Posterior vena cava (tissue), 2 donors: Measurements from ENCODE around the gene EGFR. TPM values are rescaled to one million over a fixed set of nuclear protein-coding genes. Genes with fewer than 3 reads are reported as not detected.

Experiments used
- DNase-seq: peaks from one replicate; pipeline ENCODE4 v3.0.0-alpha.2; 2020; ENCODE audit warnings: low spot score
- intact Hi-C, 2 donors: fragments of 100-400 bp; cut with DNase I; formaldehyde crosslinking; loops; one replicate each; pipeline versions ENCODE4 v1.14.1 to v1.14.2; 2022 to 2023
- total RNA-seq, 2 donors: library from RNA; stranded (reverse); fragmentation: NEBNext Ultra II Directional; extraction: Animal tissue kit (Norgen Biotek cat#: 25700); gene quantifications; one replicate each; pipeline ENCODE4 v1.2.1, GENCODE V29; 2021
- donor health status: DM: yes; HTN: yes; CAD: no.
- donor health status: DM: yes; HTN: yes; CAD: no.

EGFR gene
- total RNA-seq, 2 donors from 2014 or later: 80.8 to 87.2 TPM

GRCh38 chr7:55072251-55072650 is 53.4 kb downstream of the EGFR start:
- intact Hi-C loops: loop anchor here in 1 of 2 donors (5.0 kb wide), 1 partner anchor 50 kb away; no protein-coding TSS in a partner anchor

GRCh38 chr7:55073051-55073511 is 54.3 kb downstream of the EGFR start:
- intact Hi-C loops: loop anchor here in 1 of 2 donors (5.0 kb wide), 1 partner anchor 51 kb away; no protein-coding TSS in a partner anchor

More at GRCh38 chr7:55072251-55072650, 53.4 kb downstream of the EGFR start:
- DNase-seq: no peak

GRCh38 chr7:55073976-55074528 is 55.2 kb downstream of the EGFR start:
- no peak for DNase-seq
- intact Hi-C loops: loop anchor here in 1 of 2 donors (5.0 kb wide), 1 partner anchor 52 kb away; no protein-coding TSS in a partner anchor

More at GRCh38 chr7:55073051-55073511, 54.3 kb downstream of the EGFR start:
- no peak for DNase-seq

GRCh38 chr7:55075464-55076021 is 56.7 kb downstream of the EGFR start:
- intact Hi-C loops: no loop called here

GRCh38 chr7:55077561-55078410 is 59.0 kb downstream of the EGFR start:
- no peak for DNase-seq
- intact Hi-C loops: no loop called here

More at GRCh38 chr7:55075464-55076021, 56.7 kb downstream of the EGFR start:
- no peak for DNase-seq

- DNase-seq: no peak
- intact Hi-C loops: no loop called here
Observed at GRCh38 chr7:55078465-55079372, 59.9 kb downstream of the EGFR start.

- intact Hi-C loops: no loop called here
- DNase-seq: no peak
Observed at GRCh38 chr7:55080000-55080623, 61.3 kb downstream of the EGFR start.

- intact Hi-C loops: no loop called here
- no peak for DNase-seq
Observed at GRCh38 chr7:55081068-55081467, 62.3 kb downstream of the EGFR start.

GRCh38 chr7:55081472-55082227 is 62.8 kb downstream of the EGFR start:
- DNase-seq: no peak
- intact Hi-C loops: no loop called here

- no peak for DNase-seq
- intact Hi-C loops: no loop called here
Observed at GRCh38 chr7:55082228-55082603, 63.4 kb downstream of the EGFR start.

- no peak for DNase-seq
- intact Hi-C loops: no loop called here
Observed at GRCh38 chr7:55083206-55083605, 64.4 kb downstream of the EGFR start.

- intact Hi-C loops: loop anchor here in 1 of 2 donors (2.0 kb wide), 1 partner anchor 60 kb away; no protein-coding TSS in a partner anchor
- no peak for DNase-seq
Observed at GRCh38 chr7:55084307-55084706, 65.5 kb downstream of the EGFR start.

- intact Hi-C loops: loop anchor here in 1 of 2 donors (2.0 kb wide), 1 partner anchor 59 kb away; no protein-coding TSS in a partner anchor
- no peak for DNase-seq
Observed at GRCh38 chr7:55085511-55086412, 66.9 kb downstream of the EGFR start.

- intact Hi-C loops: no loop called here
- DNase-seq: no peak
Observed at GRCh38 chr7:55086413-55087201, 67.8 kb downstream of the EGFR start.

- intact Hi-C loops: no loop called here
- DNase-seq: no peak
Observed at GRCh38 chr7:55087521-55087961, 68.7 kb downstream of the EGFR start.

- intact Hi-C loops: no loop called here
- no peak for DNase-seq
Observed at GRCh38 chr7:55088107-55088506, 69.3 kb downstream of the EGFR start.
